Neural progenitor cell (in vitro differentiated cells): Measurements from ENCODE around the gene DQX1. TPM values are rescaled to one million over a fixed set of nuclear protein-coding genes. Genes with fewer than 3 reads are reported as not detected.

Source experiments
- DNase-seq: peaks from one replicate; pipeline ENCODE4 v3.0.0-alpha.2; 2016; ENCODE audit warnings: low spot score
- H2AFZ ChIP-seq: fragments of 200-600 bp; sonication (generic); replicated peaks from 2 replicates; pipeline ENCODE4 v1.6.1; 2016; ENCODE audit warnings: antibody characterized with exemption
- H3F3A ChIP-seq: fragments of 200-600 bp; sonication (generic); 2 replicates; pipeline ENCODE4 v1.6.1; 2016; ENCODE audit warnings: antibody characterized with exemption, low read depth
- H3K27ac ChIP-seq: fragments of 200-600 bp; sonication (generic); 2 replicates; pipeline ENCODE4 v1.5.1; 2016; ENCODE audit warnings: mild to moderate bottlenecking
- H3K27me3 ChIP-seq: fragments of 200-600 bp; sonication (generic); 2 replicates; pipeline ENCODE4 v1.6.1; 2016; ENCODE audit warnings: mild to moderate bottlenecking, moderate library complexity
- H3K36me3 ChIP-seq: fragments of 200-600 bp; sonication (generic); 2 replicates; pipeline ENCODE4 v1.5.1; 2016
- H3K4me1 ChIP-seq: fragments of 200-600 bp; sonication (generic); 2 replicates; pipeline ENCODE4 v1.6.1; 2016; ENCODE audit warnings: mixed run types
- H3K4me2 ChIP-seq: fragments of 200-600 bp; sonication (generic); 2 replicates; pipeline ENCODE4 v1.6.1; 2016
- H3K4me3 ChIP-seq: fragments of 200-600 bp; sonication (generic); 2 replicates; pipeline ENCODE4 v1.5.1; 2016
- H3K79me2 ChIP-seq: fragments of 200-600 bp; sonication (generic); 2 replicates; pipeline ENCODE4 v1.6.1; 2016; ENCODE audit warnings: low read depth
- H3K9ac ChIP-seq: fragments of 200-600 bp; sonication (generic); 2 replicates; pipeline ENCODE4 v1.6.1; 2016
- H3K9me3 ChIP-seq: fragments of 200-600 bp; sonication (generic); 2 replicates; pipeline ENCODE4 v1.5.1; 2016; ENCODE audit warnings: low read depth
- H4K20me1 ChIP-seq: fragments of 200-600 bp; sonication (generic); 2 replicates; pipeline ENCODE4 v1.6.1; 2016; ENCODE audit warnings: low read depth
- H3K27ac Mint-ChIP-seq: 3 replicates; pipeline ENCODE4 v1.8.0; 2021; ENCODE audit warnings: mixed read lengths
- H3K27me3 Mint-ChIP-seq: 2 replicates; pipeline ENCODE4 v1.8.0; 2022; ENCODE audit warnings: low read depth, mild to moderate bottlenecking, inconsistent platforms, moderate library complexity, mixed read lengths; ENCODE audit not compliant: insufficient read depth
- H3K36me3 Mint-ChIP-seq: 3 replicates; pipeline ENCODE4 v1.8.0; 2021; ENCODE audit warnings: mixed read lengths
- H3K4me1 Mint-ChIP-seq: 3 replicates; pipeline ENCODE4 v1.8.0; 2021; ENCODE audit warnings: mixed read lengths
- H3K4me3 Mint-ChIP-seq: 3 replicates; pipeline ENCODE4 v1.8.0; 2021; ENCODE audit warnings: mild to moderate bottlenecking, moderate library complexity, mixed read lengths
- H3K9me3 Mint-ChIP-seq: 3 replicates; pipeline ENCODE4 v1.8.0; 2020; ENCODE audit warnings: mixed read lengths
- CTCF ChIP-seq: fragments of 200-600 bp; sonication (generic); IDR thresholded peaks from 2 replicates; pipeline ENCODE4 v1.5.1; 2017; ENCODE audit warnings: antibody characterized with exemption, mild to moderate bottlenecking
- EZH2 ChIP-seq: fragments of 200-600 bp; sonication (generic); IDR thresholded peaks from 2 replicates; pipeline ENCODE4 v1.6.1; 2017; ENCODE audit warnings: antibody characterized with exemption, mild to moderate bottlenecking, moderate library complexity
- EZH2phosphoT487 ChIP-seq: fragments of 200-600 bp; sonication (generic); IDR thresholded peaks from 2 replicates; pipeline ENCODE4 v1.6.1; 2017; ENCODE audit warnings: antibody characterized with exemption
- total RNA-seq: library from RNA; depleted of rRNA; stranded (reverse); fragments of >200 nt; gene quantifications from 2 replicates; pipeline ENCODE4 v1.2.3, GENCODE V29; 2015; ENCODE audit warnings: low replicate concordance

Gene DQX1
- total RNA-seq, 1 donor from 2014 or later: 0.11 TPM

- DNase-seq: no peak
- Mint-ChIP-seq H3K27me3 (peaks cover 8% of the 10 kb centered on the region), H3K4me3 (peak overlapping the region; percentile 96), H3K27ac (no peak overlapping the region), H3K4me1 (peaks cover 26% of the 10 kb centered on the region), H3K9me3 (no peaks in the 10 kb centered on the region), H3K36me3 (peaks cover 16% of the 10 kb centered on the region)
- H3K4me3 ChIP-seq: no peak overlapping the region
- peaks cover 35% of the 10 kb centered on the region for H3K79me2 ChIP-seq
- H2AFZ ChIP-seq: no peak overlapping the region
- H3K27ac ChIP-seq: no peak overlapping the region
- no peaks in the 10 kb centered on the region for H3K9me3 ChIP-seq
- no peaks in the 10 kb centered on the region for H3K36me3 ChIP-seq
- peaks cover 5% of the 10 kb centered on the region for H3F3A ChIP-seq
- peaks cover 12% of the 10 kb centered on the region for H3K27me3 ChIP-seq
- no peak overlapping the region for H3K4me2 ChIP-seq
- TF ChIP-seq EZH2phosphoT487: no peak
- TF ChIP-seq CTCF: no peak
- no peak for TF ChIP-seq EZH2
- no peak overlapping the region for H3K9ac ChIP-seq
- H4K20me1 ChIP-seq: no peaks in the 10 kb centered on the region
- peaks cover 16% of the 10 kb centered on the region for H3K4me1 ChIP-seq
These were observed 709 bp upstream of the DQX1 start for GRCh38 chr2:74526649-74527230.

- Histone ChIP-seq H3K9me3 (no peaks in the 10 kb centered on the region), H3K27me3 (peaks cover 28% of the 10 kb centered on the region), H3K27ac (no peak overlapping the region), H3K4me3 (no peak overlapping the region), H3K4me1 (peaks cover 7% of the 10 kb centered on the region), H3F3A (no peaks in the 10 kb centered on the region), H4K20me1 (no peaks in the 10 kb centered on the region), H3K9ac (no peak overlapping the region), H2AFZ (no peak overlapping the region), H3K4me2 (no peak overlapping the region), H3K36me3 (no peaks in the 10 kb centered on the region), H3K79me2 (peaks cover 20% of the 10 kb centered on the region)
- no peak for TF ChIP-seq CTCF
- TF ChIP-seq EZH2: no peak
- TF ChIP-seq EZH2phosphoT487: no peak
- Mint-ChIP-seq H3K4me1 (peaks cover 15% of the 10 kb centered on the region), H3K9me3 (no peaks in the 10 kb centered on the region), H3K27me3 (peaks cover 17% of the 10 kb centered on the region), H3K4me3 (no peak overlapping the region), H3K36me3 (peaks cover 16% of the 10 kb centered on the region), H3K27ac (no peak overlapping the region)
- no peak for DNase-seq
These were observed 895 bp downstream of the DQX1 start for GRCh38 chr2:74524955-74525716.

- Histone ChIP-seq H3K27ac (no peak overlapping the region), H3K36me3 (no peaks in the 10 kb centered on the region), H3F3A (no peaks in the 10 kb centered on the region), H3K79me2 (peaks cover 15% of the 10 kb centered on the region), H3K4me1 (peaks cover 7% of the 10 kb centered on the region), H3K9me3 (no peaks in the 10 kb centered on the region), H3K9ac (no peak overlapping the region), H3K27me3 (peaks cover 39% of the 10 kb centered on the region), H4K20me1 (no peaks in the 10 kb centered on the region), H3K4me2 (no peak overlapping the region), H3K4me3 (no peak overlapping the region), H2AFZ (no peak overlapping the region)
- Mint-ChIP-seq H3K36me3 (peaks cover 16% of the 10 kb centered on the region), H3K4me1 (peaks cover 14% of the 10 kb centered on the region), H3K27ac (no peak overlapping the region), H3K4me3 (no peak overlapping the region), H3K27me3 (peaks cover 27% of the 10 kb centered on the region), H3K9me3 (no peaks in the 10 kb centered on the region)
- no peak for DNase-seq
- no peak for TF ChIP-seq CTCF
- no peak for TF ChIP-seq EZH2
- TF ChIP-seq EZH2phosphoT487: no peak
These were observed 2.0 kb downstream of the DQX1 start for GRCh38 chr2:74524005-74524404.
